Measurements from ENCODE around the gene ANKS1B. TPM values are rescaled to one million over a fixed set of nuclear protein-coding genes. Genes with fewer than 3 reads are reported as not detected.

Gene ANKS1B
- total and polyA plus RNA-seq, 2 experiments from 2014 or later: 1.8 to 1.9 TPM

DNA sequence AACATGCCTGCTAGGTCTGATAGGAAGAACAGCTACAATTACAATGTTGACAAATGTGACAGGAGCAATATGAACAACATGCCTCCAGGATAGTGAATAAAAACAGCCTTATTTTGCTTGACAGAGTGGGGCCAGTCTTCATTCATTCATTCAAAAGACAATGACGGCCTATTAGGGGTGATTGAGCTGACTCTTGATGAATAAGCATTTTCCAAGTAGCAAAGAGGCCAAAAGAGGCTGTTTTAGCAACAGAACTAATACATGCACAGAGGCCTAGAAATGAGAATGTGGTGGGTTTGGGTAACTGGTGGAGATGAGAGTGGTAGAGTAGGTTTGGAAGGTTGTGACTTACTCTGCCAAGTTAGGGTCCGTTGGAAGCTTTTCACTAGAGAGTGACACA is 1201.3 kb downstream of the ANKS1B start:
- H3K36me3 ChIP-seq: no peaks in the 10 kb centered on the region
- no peaks in the 10 kb centered on the region for H3K27me3 ChIP-seq
- H3K27ac ChIP-seq: no peak overlapping the region
- TF ChIP-seq, protein P1, sequence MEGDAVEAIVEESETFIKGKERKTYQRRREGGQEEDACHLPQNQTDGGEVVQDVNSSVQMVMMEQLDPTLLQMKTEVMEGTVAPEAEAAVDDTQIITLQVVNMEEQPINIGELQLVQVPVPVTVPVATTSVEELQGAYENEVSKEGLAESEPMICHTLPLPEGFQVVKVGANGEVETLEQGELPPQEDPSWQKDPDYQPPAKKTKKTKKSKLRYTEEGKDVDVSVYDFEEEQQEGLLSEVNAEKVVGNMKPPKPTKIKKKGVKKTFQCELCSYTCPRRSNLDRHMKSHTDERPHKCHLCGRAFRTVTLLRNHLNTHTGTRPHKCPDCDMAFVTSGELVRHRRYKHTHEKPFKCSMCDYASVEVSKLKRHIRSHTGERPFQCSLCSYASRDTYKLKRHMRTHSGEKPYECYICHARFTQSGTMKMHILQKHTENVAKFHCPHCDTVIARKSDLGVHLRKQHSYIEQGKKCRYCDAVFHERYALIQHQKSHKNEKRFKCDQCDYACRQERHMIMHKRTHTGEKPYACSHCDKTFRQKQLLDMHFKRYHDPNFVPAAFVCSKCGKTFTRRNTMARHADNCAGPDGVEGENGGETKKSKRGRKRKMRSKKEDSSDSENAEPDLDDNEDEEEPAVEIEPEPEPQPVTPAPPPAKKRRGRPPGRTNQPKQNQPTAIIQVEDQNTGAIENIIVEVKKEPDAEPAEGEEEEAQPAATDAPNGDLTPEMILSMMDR (IDR thresholded peaks at IDR 0.05; ENCODE audit: low read depth, low read length): no peak
- no peaks in the 10 kb centered on the region for H3K9me3 ChIP-seq (ENCODE audit: low read depth)
- no peak overlapping the region for H3K4me3 ChIP-seq
- peaks cover 9% of the 10 kb centered on the region for H3K4me1 ChIP-seq (ENCODE audit: low read depth)
- no peak for DNase-seq (ENCODE audit: low read depth in 1 of 2, low spot score in 1 of 2)

DNA sequence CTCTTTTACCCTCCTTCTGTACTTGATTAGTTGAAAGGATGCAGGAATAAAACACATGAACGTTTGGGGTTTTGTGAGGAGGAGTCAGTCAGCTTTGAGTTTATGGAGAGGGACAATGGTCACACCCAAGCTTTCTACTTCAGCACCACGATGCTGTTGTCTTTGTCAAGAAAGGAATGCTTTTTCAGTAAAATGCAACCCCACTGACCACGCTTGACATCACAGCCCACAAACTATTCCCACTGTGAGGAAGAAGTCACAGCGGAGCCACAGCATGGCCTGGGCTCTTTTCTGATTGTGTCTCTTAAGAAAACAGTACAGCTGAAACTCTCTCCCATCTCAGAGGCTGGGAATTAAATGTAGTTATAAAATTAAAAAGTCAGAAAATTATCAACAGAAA is 1204.5 kb downstream of the ANKS1B start:
- no peak for DNase-seq (ENCODE audit: low read depth in 1 of 2, low spot score in 1 of 2)
- H3K36me3 ChIP-seq: no peaks in the 10 kb centered on the region
- TF ChIP-seq, protein P1 (IDR thresholded peaks at IDR 0.05; ENCODE audit: low read depth, low read length): no peak
- no peaks in the 10 kb centered on the region for H3K4me1 ChIP-seq (ENCODE audit: low read depth)
- no peaks in the 10 kb centered on the region for H3K9me3 ChIP-seq (ENCODE audit: low read depth)
- H3K4me3 ChIP-seq: no peak overlapping the region
- H3K27me3 ChIP-seq: no peaks in the 10 kb centered on the region
- H3K27ac ChIP-seq: no peak overlapping the region

DNA sequence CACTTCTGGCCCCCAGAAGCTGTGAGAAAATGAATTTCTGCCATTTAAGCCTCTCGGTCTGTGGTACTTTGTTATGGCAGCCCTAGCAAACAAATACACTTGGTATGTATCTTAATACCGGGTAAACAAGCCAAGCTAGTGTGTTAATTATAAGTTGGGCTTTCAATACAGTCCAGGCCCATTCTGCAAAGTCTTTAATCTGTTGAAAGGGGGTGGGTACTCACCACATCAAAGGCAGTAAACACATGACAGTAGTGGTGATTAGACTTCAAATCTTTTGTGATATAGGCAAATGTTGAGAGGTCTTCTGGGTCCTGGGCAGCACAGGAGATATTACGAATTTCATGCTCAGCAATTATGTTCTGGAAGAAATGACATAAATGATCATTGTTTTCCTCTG is 1211.9 kb downstream of the ANKS1B start:
- TF ChIP-seq, protein P1 (IDR thresholded peaks at IDR 0.05; ENCODE audit: low read depth, low read length): no peak
- no peaks in the 10 kb centered on the region for H3K36me3 ChIP-seq
- H3K4me3 ChIP-seq: no peak overlapping the region
- DNase-seq (ENCODE audit: low read depth in 1 of 2, low spot score in 1 of 2): no peak
- H3K27ac ChIP-seq: no peak overlapping the region
- H3K9me3 ChIP-seq (ENCODE audit: low read depth): no peaks in the 10 kb centered on the region
- no peaks in the 10 kb centered on the region for H3K27me3 ChIP-seq
- H3K4me1 ChIP-seq (ENCODE audit: low read depth): no peaks in the 10 kb centered on the region

DNA sequence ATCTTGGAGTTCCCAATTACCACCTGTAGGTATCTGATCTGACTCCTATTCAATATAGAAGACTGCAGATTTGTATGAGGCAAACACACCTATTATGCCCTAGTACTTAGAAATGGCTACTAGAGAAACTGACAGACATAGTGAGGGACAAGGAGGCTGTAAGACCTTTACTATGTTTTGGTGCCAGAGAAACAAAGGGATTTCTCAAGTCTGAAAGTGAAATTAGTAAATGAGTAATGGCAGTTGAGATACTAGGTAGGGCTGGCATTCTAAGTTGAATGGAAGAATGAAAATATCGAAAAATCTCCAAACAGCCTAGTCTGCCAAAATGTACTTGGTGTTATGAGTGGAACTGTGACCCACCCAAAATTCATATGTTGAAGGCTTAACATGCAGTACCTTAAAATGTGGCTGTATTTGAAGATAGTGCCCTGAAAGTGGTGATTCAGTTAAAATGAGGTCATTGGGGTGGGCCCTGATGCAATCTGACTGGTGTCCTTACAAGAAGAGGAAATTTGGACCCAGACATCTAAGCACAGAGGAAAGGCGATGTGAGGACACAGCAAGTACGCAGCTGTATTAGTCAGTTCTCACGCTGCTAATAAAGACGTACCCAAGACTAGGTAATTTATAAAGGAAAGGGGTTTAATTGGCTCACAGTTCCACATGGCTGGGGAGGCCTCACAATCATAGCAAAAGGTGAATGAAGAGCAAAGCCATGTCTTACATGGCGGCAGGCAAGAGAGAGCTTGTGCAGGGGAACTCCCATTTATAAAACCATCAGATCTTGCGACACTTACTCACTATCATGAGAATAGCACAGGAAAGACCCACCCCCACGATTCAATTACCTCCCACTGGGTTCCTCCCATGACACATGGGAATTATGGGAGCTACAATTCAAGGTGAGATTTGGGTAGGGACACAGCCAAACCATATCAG is 1212.7 kb downstream of the ANKS1B start:
- no peaks in the 10 kb centered on the region for H3K9me3 ChIP-seq (ENCODE audit: low read depth)
- no peaks in the 10 kb centered on the region for H3K36me3 ChIP-seq
- TF ChIP-seq, protein P1 (IDR thresholded peaks at IDR 0.05; ENCODE audit: low read depth, low read length): no peak

DNA sequence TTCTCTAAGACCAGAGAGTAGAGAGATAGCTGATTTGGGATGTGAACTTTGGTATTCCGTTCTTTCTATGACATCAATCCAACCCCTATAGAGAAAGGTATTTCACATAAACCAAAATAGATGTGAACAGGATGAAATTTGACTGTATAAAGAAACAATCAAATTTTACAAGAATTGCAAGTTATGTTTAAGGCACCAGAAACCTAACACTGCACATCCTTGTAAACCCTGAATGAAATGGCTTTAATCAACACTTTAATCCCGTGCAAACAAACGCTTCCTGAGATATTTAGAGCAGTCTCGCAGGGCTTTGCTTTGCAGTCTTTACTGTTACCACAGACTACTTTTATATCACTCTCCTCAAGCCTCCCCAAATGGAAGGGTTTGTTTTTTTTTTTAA is 1214.5 kb downstream of the ANKS1B start:
- no peaks in the 10 kb centered on the region for H3K36me3 ChIP-seq
- TF ChIP-seq, protein P1 (IDR thresholded peaks at IDR 0.05; ENCODE audit: low read depth, low read length): no peak
- no peaks in the 10 kb centered on the region for H3K27me3 ChIP-seq
- no peak overlapping the region for H3K4me3 ChIP-seq
- no peaks in the 10 kb centered on the region for H3K9me3 ChIP-seq (ENCODE audit: low read depth)
- DNase-seq (ENCODE audit: low read depth in 1 of 2, low spot score in 1 of 2): no peak
- no peak overlapping the region for H3K27ac ChIP-seq
- H3K4me1 ChIP-seq (ENCODE audit: low read depth): no peaks in the 10 kb centered on the region

More for the DNA sequence above, 1212.7 kb downstream of the ANKS1B start:
- no peak overlapping the region for H3K4me3 ChIP-seq
- DNase-seq (ENCODE audit: low read depth in 1 of 2, low spot score in 1 of 2): no peak
- no peak overlapping the region for H3K27ac ChIP-seq
- H3K4me1 ChIP-seq (ENCODE audit: low read depth): no peaks in the 10 kb centered on the region
- H3K27me3 ChIP-seq: no peaks in the 10 kb centered on the region
